SK-N-SH treated with all-trans-retinoic acid at 6 μM for 48 hours (cell line): Measurements from ENCODE around the gene SFN.

Source experiments
- ATAC-seq: fragments of 200-7000 bp; cut with Tn5 transposase; 3 replicates; pipeline ENCODE4 v1.9.1; 2020; ENCODE audit warnings: mild to moderate bottlenecking, moderate library complexity
- BACH2 ChIP-seq: fragments of 250-450 bp; sonication (Bioruptor Pico); IDR thresholded peaks from 2 replicates; pipeline ENCODE4 v1.9.0; 2021; ENCODE audit warnings: mild to moderate bottlenecking, borderline replicate concordance
- CREB5 ChIP-seq: fragments of 250-450 bp; sonication (Bioruptor Pico); IDR thresholded peaks from 2 replicates; pipeline ENCODE4 v1.5.1; 2020; ENCODE audit warnings: low read depth, mild to moderate bottlenecking, moderate library complexity
- CSDC2 ChIP-seq: fragments of 250-450 bp; sonication (Bioruptor Pico); IDR thresholded peaks from 2 replicates; pipeline ENCODE4 v1.5.0; 2020; ENCODE audit warnings: mild to moderate bottlenecking, moderate library complexity
- CSRNP3 ChIP-seq: fragments of 250-450 bp; sonication (Bioruptor Pico); IDR thresholded peaks from 2 replicates; pipeline ENCODE4 v1.5.1; 2021; ENCODE audit warnings: mild to moderate bottlenecking, moderate library complexity
- OSR1 ChIP-seq: fragments of 250-450 bp; sonication (Bioruptor Pico); IDR thresholded peaks from 2 replicates; pipeline ENCODE4 v1.8.0; 2022; ENCODE audit warnings: moderate library complexity, mild to moderate bottlenecking, inconsistent platforms
- PATZ1 ChIP-seq: fragments of 250-450 bp; sonication (Bioruptor Pico); IDR thresholded peaks from 2 replicates; pipeline ENCODE4 v1.8.0; 2020; ENCODE audit warnings: mild to moderate bottlenecking, moderate library complexity, borderline replicate concordance
- POU6F1 ChIP-seq: fragments of 250-450 bp; sonication (Bioruptor Pico); IDR thresholded peaks from 2 replicates; pipeline ENCODE4 v1.8.0; 2021; ENCODE audit warnings: low read depth, mild to moderate bottlenecking, moderate library complexity, borderline replicate concordance
- PPARA ChIP-seq: fragments of 250-450 bp; sonication (Bioruptor Pico); IDR thresholded peaks from 2 replicates; pipeline ENCODE4 v1.5.0; 2020; ENCODE audit warnings: mild to moderate bottlenecking, borderline replicate concordance
- RARB ChIP-seq: fragments of 250-450 bp; sonication (Bioruptor Pico); IDR thresholded peaks from 2 replicates; pipeline ENCODE4 v1.8.0; 2021; ENCODE audit warnings: mild to moderate bottlenecking, moderate library complexity
- SNAI2 ChIP-seq: fragments of 250-450 bp; sonication (Bioruptor Pico); IDR thresholded peaks from 2 replicates; pipeline ENCODE4 v1.5.0; 2020; ENCODE audit warnings: mild to moderate bottlenecking, moderate library complexity
- TCF4 ChIP-seq: fragments of 250-450 bp; sonication (Bioruptor Pico); IDR thresholded peaks from 2 replicates; pipeline ENCODE4 v1.8.0; 2021; ENCODE audit warnings: mild to moderate bottlenecking, moderate library complexity, borderline replicate concordance
- TOX ChIP-seq: fragments of 250-450 bp; sonication (Bioruptor Pico); IDR thresholded peaks from 2 replicates; pipeline ENCODE4 v1.8.0; 2021; ENCODE audit warnings: mild to moderate bottlenecking, moderate library complexity, borderline replicate concordance
- ZFP3 ChIP-seq: fragments of 250-450 bp; sonication (Bioruptor Pico); IDR thresholded peaks from 2 replicates; pipeline ENCODE4 v1.5.0; 2020; ENCODE audit warnings: mild to moderate bottlenecking, moderate library complexity
- ZFP30 ChIP-seq: fragments of 450-650 bp; formaldehyde crosslinking; IDR thresholded peaks from 2 replicates; pipeline ENCODE4 v1.5.0; 2022; ENCODE audit warnings: mild to moderate bottlenecking, moderate library complexity
- ZNF565 ChIP-seq: fragments of 450-650 bp; formaldehyde crosslinking; conservative IDR thresholded peaks from 2 replicates; pipeline ENCODE4 v1.5.0; 2020; ENCODE audit warnings: low read depth, mild to moderate bottlenecking, moderate library complexity
- ZNF70 ChIP-seq: fragments of 450-650 bp; formaldehyde crosslinking; IDR thresholded peaks from 2 replicates; pipeline ENCODE4 v1.5.0; 2020; ENCODE audit warnings: mild to moderate bottlenecking, moderate library complexity
- ZNF8 ChIP-seq: fragments of 450-650 bp; formaldehyde crosslinking; IDR thresholded peaks from 2 replicates; pipeline ENCODE4 v1.5.0; 2020; ENCODE audit warnings: mild to moderate bottlenecking, moderate library complexity
- TF ChIP-seq, protein P1 (sequence below): fragments of 250-450 bp; sonication (Bioruptor Pico); IDR thresholded peaks from 2 replicates; pipeline ENCODE4 v1.5.0; 2020; ENCODE audit warnings: mild to moderate bottlenecking, moderate library complexity

The SFN gene

GRCh38 chr1:26887125-26887524, 24.2 kb downstream of the SFN start:
- TF ChIP-seq BACH2 (no peak), ZFP3 (CRISPR knock-in tag) (no peak), TCF4 (CRISPR knock-in tag) (no peak), CREB5 (no peak), ZNF70 (CRISPR knock-in tag) (no peak), RARB (CRISPR knock-in tag) (no peak), OSR1 (CRISPR knock-in tag) (no peak), ZNF565 (no peak), ZNF8 (CRISPR knock-in tag) (no peak), POU6F1 (CRISPR knock-in tag) (no peak), PATZ1 (no peak), SNAI2 (no peak), TOX (no peak), CSDC2 (no peak), CSRNP3 (CRISPR knock-in tag) (no peak)
- TF ChIP-seq, protein P1, sequence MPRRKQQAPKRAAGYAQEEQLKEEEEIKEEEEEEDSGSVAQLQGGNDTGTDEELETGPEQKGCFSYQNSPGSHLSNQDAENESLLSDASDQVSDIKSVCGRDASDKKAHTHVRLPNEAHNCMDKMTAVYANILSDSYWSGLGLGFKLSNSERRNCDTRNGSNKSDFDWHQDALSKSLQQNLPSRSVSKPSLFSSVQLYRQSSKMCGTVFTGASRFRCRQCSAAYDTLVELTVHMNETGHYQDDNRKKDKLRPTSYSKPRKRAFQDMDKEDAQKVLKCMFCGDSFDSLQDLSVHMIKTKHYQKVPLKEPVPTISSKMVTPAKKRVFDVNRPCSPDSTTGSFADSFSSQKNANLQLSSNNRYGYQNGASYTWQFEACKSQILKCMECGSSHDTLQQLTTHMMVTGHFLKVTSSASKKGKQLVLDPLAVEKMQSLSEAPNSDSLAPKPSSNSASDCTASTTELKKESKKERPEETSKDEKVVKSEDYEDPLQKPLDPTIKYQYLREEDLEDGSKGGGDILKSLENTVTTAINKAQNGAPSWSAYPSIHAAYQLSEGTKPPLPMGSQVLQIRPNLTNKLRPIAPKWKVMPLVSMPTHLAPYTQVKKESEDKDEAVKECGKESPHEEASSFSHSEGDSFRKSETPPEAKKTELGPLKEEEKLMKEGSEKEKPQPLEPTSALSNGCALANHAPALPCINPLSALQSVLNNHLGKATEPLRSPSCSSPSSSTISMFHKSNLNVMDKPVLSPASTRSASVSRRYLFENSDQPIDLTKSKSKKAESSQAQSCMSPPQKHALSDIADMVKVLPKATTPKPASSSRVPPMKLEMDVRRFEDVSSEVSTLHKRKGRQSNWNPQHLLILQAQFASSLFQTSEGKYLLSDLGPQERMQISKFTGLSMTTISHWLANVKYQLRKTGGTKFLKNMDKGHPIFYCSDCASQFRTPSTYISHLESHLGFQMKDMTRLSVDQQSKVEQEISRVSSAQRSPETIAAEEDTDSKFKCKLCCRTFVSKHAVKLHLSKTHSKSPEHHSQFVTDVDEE (CRISPR knock-in tag) = no peak
- peak; percentile 25; the same call in 2 of the 3 replicates for ATAC-seq

DNA sequence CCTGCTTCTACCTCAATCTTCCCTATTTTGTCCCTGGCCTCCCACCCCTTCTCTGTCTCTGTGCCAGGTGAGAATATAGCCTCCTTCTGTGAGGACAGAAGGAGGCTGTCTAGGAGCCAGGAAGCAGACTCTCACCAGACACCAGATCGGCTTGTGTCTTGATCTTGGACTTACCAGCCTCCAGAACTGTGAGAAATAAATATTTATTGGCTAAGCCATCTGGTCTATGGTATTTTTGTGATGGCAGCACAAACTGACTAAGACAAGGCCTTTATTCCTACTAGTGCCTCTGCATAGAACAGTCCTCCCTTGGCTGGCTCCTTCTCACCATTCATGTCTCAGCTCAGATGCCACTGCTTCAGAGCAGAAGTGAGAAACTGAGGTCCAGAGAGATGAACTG, 25.3 kb downstream of the SFN start:
- ATAC-seq = no peak
- TF ChIP-seq PPARA (CRISPR knock-in tag) (no peak), OSR1 (CRISPR knock-in tag) (no peak), SNAI2 (no peak), ZFP3 (CRISPR knock-in tag) (no peak), BACH2 (no peak), CSRNP3 (CRISPR knock-in tag) (no peak), TCF4 (CRISPR knock-in tag) (no peak), PATZ1 (no peak), ZFP30 (CRISPR knock-in tag) (no peak), TOX (no peak)
